ENCODE measurements around the gene ZDHHC16. TPM values are rescaled to one million over a fixed set of nuclear protein-coding genes. Genes with fewer than 3 reads are reported as not detected.
"Not testable (repeated sequence)": the region's sequence is repeated elsewhere in the genome, so short reads cannot be mapped to it uniquely, and the experiment has no call there.

Gene ZDHHC16
- total RNA-seq, 2 experiments from 2014 or later, result 33.1 to 42.4 TPM

GRCh38 chr10:97412891-97413304, 33.1 kb upstream of the ZDHHC16 start:
- Mint-ChIP-seq H3K4me1 (peaks cover 59% of the 10 kb centered on the region), H3K4me3 (peak overlapping the region; percentile 56), H3K27me3 (no peaks in the 10 kb centered on the region), H3K9me3 (ENCODE audit: low read depth) (no peaks in the 10 kb centered on the region), H3K27ac (peak overlapping the region; percentile 88), H3K36me3 (no peaks in the 10 kb centered on the region)
- CTCF ChIA-PET, result interaction anchor here (1.1 to 9.5 kb wide), 5 partner anchors 9 to 35 kb away, joined by 3 to 122 read pairs (median 21); partner anchors contain the start of genes PGAM1 and RRP12
- DNase-seq (peak; percentile 83), ATAC-seq (peak; percentile 50)

DNA sequence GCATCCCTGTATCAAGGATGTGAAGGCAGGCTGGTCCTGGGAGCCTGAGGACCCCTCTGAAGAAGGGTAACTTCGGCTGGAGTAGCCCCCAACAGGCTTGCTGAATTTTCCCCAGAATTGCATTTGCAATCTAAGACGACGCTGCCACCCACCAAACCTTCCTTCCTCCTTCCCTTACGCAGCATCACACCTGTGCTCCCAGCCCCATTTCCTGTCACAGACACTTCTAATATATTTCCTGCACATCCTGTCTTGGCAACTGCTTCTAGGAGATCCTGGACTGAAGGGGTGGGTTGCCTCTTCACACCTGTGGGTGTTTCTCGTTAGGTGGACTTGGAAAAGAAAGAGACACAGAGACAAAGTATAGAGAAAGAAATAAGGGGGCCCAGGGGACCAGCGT, 29.4 kb upstream of the ZDHHC16 start:
- ATAC-seq (no peak), DNase-seq (no peak)
- H3K27ac Mint-ChIP-seq, result peak overlapping the region; percentile 82
- no peaks in the 10 kb centered on the region for H3K9me3 Mint-ChIP-seq (ENCODE audit: low read depth)
- CTCF ChIA-PET, result no interaction called here
- H3K4me1 Mint-ChIP-seq, result peaks cover 66% of the 10 kb centered on the region
- no peak overlapping the region for H3K4me3 Mint-ChIP-seq
- H3K27me3 Mint-ChIP-seq, result no peaks in the 10 kb centered on the region
- H3K36me3 Mint-ChIP-seq, result no peaks in the 10 kb centered on the region

DNA sequence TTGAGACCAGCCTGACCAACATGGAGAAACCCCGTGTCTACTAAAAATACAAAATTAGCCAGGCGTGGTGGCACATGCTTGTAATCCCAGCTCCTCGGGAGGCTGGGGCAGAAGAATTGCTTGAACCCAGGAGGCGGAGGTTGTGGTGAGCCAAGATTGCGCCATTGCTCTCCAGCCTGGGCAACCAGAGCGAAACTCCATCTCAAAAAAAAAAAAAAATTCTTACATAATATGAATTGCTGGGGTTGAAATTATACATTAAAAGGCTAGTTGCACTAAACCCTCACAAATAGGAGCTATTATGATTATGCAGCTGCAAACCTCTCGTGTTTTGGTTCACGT, 22.2 kb upstream of the ZDHHC16 start:
- not testable (repeated sequence) for ATAC-seq; H3K9me3 Mint-ChIP-seq (ENCODE audit: low read depth); H3K27me3 Mint-ChIP-seq; DNase-seq; H3K4me3 Mint-ChIP-seq
- CTCF ChIA-PET, result interaction anchor here (1.2 to 8.7 kb wide), 2 partner anchors 13 to 21 kb away, joined by 3 to 122 read pairs; no protein-coding TSS in a partner anchor
- H3K4me1 Mint-ChIP-seq, result peaks cover 38% of the 10 kb centered on the region
- H3K27ac Mint-ChIP-seq, result peak overlapping the region; percentile 92
- peaks cover 21% of the 10 kb centered on the region for H3K36me3 Mint-ChIP-seq

DNA sequence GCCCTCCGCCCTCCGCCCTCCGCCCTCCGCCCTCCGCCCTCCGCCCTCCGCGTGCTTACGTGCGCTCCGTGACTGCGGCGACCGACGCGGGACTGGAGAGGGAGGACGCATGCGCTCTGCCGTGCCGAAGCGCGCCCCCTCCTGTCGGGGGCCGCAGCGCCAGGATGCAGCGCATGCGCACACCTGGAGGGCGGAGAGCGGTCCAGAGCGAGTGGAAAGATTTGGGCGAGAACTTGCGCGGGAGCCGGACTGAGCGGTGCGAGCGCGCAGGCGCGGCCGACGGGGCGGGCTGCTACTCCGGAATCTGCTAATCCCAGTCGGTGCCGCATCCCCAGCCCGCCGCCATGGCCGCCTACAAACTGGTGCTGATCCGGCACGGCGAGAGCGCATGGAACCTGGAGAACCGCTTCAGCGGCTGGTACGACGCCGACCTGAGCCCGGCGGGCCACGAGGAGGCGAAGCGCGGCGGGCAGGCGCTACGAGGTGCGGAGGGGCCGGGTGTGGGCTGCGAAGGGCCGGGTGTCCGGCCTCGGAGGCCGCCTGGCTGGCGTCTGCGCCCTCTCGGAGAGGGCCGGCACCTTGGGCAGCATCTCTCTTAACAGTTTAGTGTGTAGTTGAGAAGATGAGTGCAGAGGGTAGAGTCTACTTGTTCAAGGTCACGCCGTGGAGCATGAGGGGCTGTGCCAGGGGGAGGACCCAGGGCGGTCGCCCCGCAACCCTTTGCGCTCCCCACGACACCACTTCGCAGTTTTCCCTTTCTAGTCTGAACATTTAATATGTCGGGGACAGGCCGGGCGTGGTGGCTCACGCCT, 19.8 kb upstream of the ZDHHC16 start, which contains the start of gene PGAM1:
TSS of gene PGAM1 (plus strand) at position 228 of the 812 bp plus-strand sequence. CDS start at position 345, 117 bp downstream.
- H3K36me3 Mint-ChIP-seq, result peaks cover 38% of the 10 kb centered on the region

GRCh38 chr10:97426776-97427570, 19.0 kb upstream of the ZDHHC16 start:
- H3K4me1 Mint-ChIP-seq, result peaks cover 45% of the 10 kb centered on the region
- CTCF ChIA-PET, result interaction anchor here (1.0 to 2.7 kb wide), 6 partner anchors 9 to 72 kb away, joined by 4 to 21 read pairs (median 4); partner anchors contain the start of gene UBTD1
- no peak for ATAC-seq
- H3K9me3 Mint-ChIP-seq (ENCODE audit: low read depth), result no peaks in the 10 kb centered on the region
- H3K36me3 Mint-ChIP-seq, result peaks cover 46% of the 10 kb centered on the region
- H3K27me3 Mint-ChIP-seq, result no peaks in the 10 kb centered on the region
- peak overlapping the region; percentile 87 for H3K4me3 Mint-ChIP-seq
- peak overlapping the region; percentile 93 for H3K27ac Mint-ChIP-seq
- DNase-seq, result peak; percentile 65

More for the DNA sequence above, 19.8 kb upstream of the ZDHHC16 start, which contains the start of gene PGAM1:
- Mint-ChIP-seq H3K27ac (peak within 1 kb of the TSS; percentile 93), H3K9me3 (ENCODE audit: low read depth) (no peaks in the 10 kb centered on the region), H3K27me3 (no peaks in the 10 kb centered on the region), H3K4me1 (peaks cover 46% of the 10 kb centered on the region), H3K4me3 (peak within 1 kb of the TSS; percentile 87)
- DNase-seq, result peak; percentile 97
- ATAC-seq, result peak; percentile 85
- CTCF ChIA-PET, result interaction anchor here (1.0 to 8.7 kb wide), 3 partner anchors 12 to 73 kb away, joined by 4 to 122 read pairs (median 21); partner anchors contain the start of gene UBTD1

GRCh38 chr10:97427571-97428179, 18.3 kb upstream of the ZDHHC16 start:
- peaks cover 45% of the 10 kb centered on the region for H3K4me1 Mint-ChIP-seq
- H3K27ac Mint-ChIP-seq, result peak overlapping the region; percentile 93
- peak overlapping the region; percentile 87 for H3K4me3 Mint-ChIP-seq
- H3K36me3 Mint-ChIP-seq, result peaks cover 49% of the 10 kb centered on the region
- CTCF ChIA-PET, result interaction anchor here (0.6 to 2.7 kb wide), 13 partner anchors 9 to 195 kb away, joined by 3 to 21 read pairs (median 5); partner anchors contain the start of gene RRP12
- ATAC-seq (peak; percentile 40), DNase-seq (peak; percentile 72)
- H3K27me3 Mint-ChIP-seq, result no peaks in the 10 kb centered on the region
- no peaks in the 10 kb centered on the region for H3K9me3 Mint-ChIP-seq (ENCODE audit: low read depth)

DNA sequence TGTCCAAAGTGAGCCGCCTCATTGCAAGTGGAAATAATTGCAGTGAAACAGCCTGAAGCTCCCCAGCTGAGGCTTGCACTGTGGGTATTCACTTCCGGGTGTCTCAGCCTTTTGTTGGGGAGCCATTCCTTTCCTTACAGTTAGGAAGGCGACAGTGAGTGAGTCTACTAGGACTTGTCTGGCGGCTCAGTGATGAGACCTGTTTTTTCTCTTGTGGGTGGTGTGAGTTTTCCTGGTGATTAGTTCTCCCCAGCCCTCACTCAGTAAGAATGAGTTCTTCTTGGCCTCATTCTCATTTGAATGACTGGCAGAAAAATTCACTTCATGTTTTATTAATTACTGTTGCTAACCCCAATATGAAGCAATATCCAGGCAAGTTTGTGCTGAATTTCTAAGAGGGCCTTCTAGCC, 17.4 kb upstream of the ZDHHC16 start:
- Mint-ChIP-seq H3K27ac (peak overlapping the region; percentile 93), H3K36me3 (peaks cover 54% of the 10 kb centered on the region), H3K9me3 (ENCODE audit: low read depth) (no peaks in the 10 kb centered on the region), H3K27me3 (no peaks in the 10 kb centered on the region), H3K4me3 (peak overlapping the region; percentile 87), H3K4me1 (peaks cover 37% of the 10 kb centered on the region)
- CTCF ChIA-PET, result interaction anchor here (1.0 to 2.7 kb wide), 12 partner anchors 10 to 35 kb away, joined by 3 to 21 read pairs (median 5); partner anchors contain the start of gene RRP12
- ATAC-seq (peak; percentile 6), DNase-seq (peak; percentile 71)

GRCh38 chr10:97434055-97434454, 11.9 kb upstream of the ZDHHC16 start:
- Mint-ChIP-seq H3K4me1 (peaks cover 19% of the 10 kb centered on the region), H3K9me3 (ENCODE audit: low read depth) (no peaks in the 10 kb centered on the region), H3K4me3 (no peak overlapping the region), H3K36me3 (peaks cover 53% of the 10 kb centered on the region), H3K27me3 (no peaks in the 10 kb centered on the region), H3K27ac (peak overlapping the region; percentile 76)
- CTCF ChIA-PET, result interaction anchor here (0.7 to 1.9 kb wide), 2 partner anchors 9 to 26 kb away, joined by 3 to 6 read pairs; no protein-coding TSS in a partner anchor
- DNase-seq, result no peak
- ATAC-seq, result no peak

- Mint-ChIP-seq H3K36me3 (peaks cover 52% of the 10 kb centered on the region), H3K4me3 (no peak overlapping the region), H3K4me1 (peaks cover 14% of the 10 kb centered on the region), H3K27me3 (no peaks in the 10 kb centered on the region), H3K9me3 (ENCODE audit: low read depth) (no peaks in the 10 kb centered on the region), H3K27ac (peak overlapping the region; percentile 76)
- CTCF ChIA-PET, result interaction anchor here (0.7 to 1.9 kb wide), 2 partner anchors 9 to 27 kb away, joined by 3 to 6 read pairs; no protein-coding TSS in a partner anchor
- ATAC-seq (peak; percentile 10), DNase-seq (no peak)
Measured at GRCh38 chr10:97434557-97434956, 11.4 kb upstream of the ZDHHC16 start.

DNA sequence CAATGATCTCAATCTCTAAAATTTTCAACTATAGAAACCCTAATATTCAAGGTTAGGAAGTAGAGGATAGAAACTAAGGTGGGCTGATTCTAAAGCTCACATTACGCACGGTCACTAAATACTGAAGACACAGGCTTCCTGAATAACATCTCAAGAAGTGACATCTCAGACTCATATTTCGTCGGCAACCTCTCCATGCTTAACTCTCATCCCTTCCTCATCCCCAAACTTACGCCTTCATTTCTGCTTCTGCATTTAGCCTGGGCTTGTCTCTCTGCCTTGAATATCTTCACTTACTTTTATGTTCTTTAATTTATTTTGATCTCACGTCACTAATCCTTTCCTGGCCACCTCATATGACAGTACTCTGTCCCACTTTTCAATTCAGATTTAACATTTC, 10.8 kb upstream of the ZDHHC16 start:
- no peak overlapping the region for H3K4me3 Mint-ChIP-seq

GRCh38 chr10:97442277-97442676, 3.7 kb upstream of the ZDHHC16 start:
- peaks cover 22% of the 10 kb centered on the region for H3K36me3 Mint-ChIP-seq
- H3K9me3 Mint-ChIP-seq (ENCODE audit: low read depth), result no peaks in the 10 kb centered on the region
- H3K27ac Mint-ChIP-seq, result no peak overlapping the region
- ATAC-seq, result no peak
- no peak overlapping the region for H3K4me3 Mint-ChIP-seq
- H3K4me1 Mint-ChIP-seq, result peaks cover 32% of the 10 kb centered on the region
- no peak for DNase-seq
- no peaks in the 10 kb centered on the region for H3K27me3 Mint-ChIP-seq
- CTCF ChIA-PET, result interaction anchor here (1.5 to 4.0 kb wide), 2 partner anchors 14 to 35 kb away, joined by 5 to 29 read pairs; no protein-coding TSS in a partner anchor

More for the DNA sequence above, 10.8 kb upstream of the ZDHHC16 start:
- no peak for ATAC-seq
- CTCF ChIA-PET, result interaction anchor here (1.9 kb wide), 1 partner anchor 27 kb away, joined by 6 read pairs; no protein-coding TSS in a partner anchor
- peak overlapping the region; percentile 58 for H3K27ac Mint-ChIP-seq
- H3K4me1 Mint-ChIP-seq, result peaks cover 10% of the 10 kb centered on the region
- no peak for DNase-seq
- H3K27me3 Mint-ChIP-seq, result no peaks in the 10 kb centered on the region
- no peaks in the 10 kb centered on the region for H3K9me3 Mint-ChIP-seq (ENCODE audit: low read depth)
- peaks cover 50% of the 10 kb centered on the region for H3K36me3 Mint-ChIP-seq

- CTCF ChIA-PET, result interaction anchor here (0.8 to 4.0 kb wide), 7 partner anchors 9 to 128 kb away, joined by 3 to 29 read pairs (median 4); partner anchors contain the start of gene ANKRD2
Measured at GRCh38 chr10:97444212-97444611, 1.8 kb upstream of the ZDHHC16 start.

More at GRCh38 chr10:97444212-97444611, 1.8 kb upstream of the ZDHHC16 start:
- H3K27me3 Mint-ChIP-seq, result no peaks in the 10 kb centered on the region
- peaks cover 17% of the 10 kb centered on the region for H3K36me3 Mint-ChIP-seq
- H3K4me1 Mint-ChIP-seq, result peaks cover 45% of the 10 kb centered on the region
- H3K27ac Mint-ChIP-seq, result peak overlapping the region; percentile 83
- DNase-seq (no peak), ATAC-seq (no peak)
- H3K9me3 Mint-ChIP-seq (ENCODE audit: low read depth), result no peaks in the 10 kb centered on the region
- H3K4me3 Mint-ChIP-seq, result peak overlapping the region; percentile 95
